Tibial nerve (tissue), 3 donors: ENCODE data around the gene AASDH.

Source experiments
- POLR2A ChIP-seq, 2 donors: fragments of 450-650 bp; IDR thresholded peaks; one replicate each; pipeline ENCODE4 v1.6.1; 2017; ENCODE audit warnings: antibody characterized with exemption in 2 of 2, mild to moderate bottlenecking in 2 of 2, moderate library complexity in 2 of 2
- TF ChIP-seq, protein P1 (sequence below), 5 experiments: fragments of 200-600 bp in 3 of 5; fragments of 450-650 bp in 2 of 5; sonication (generic) in 3 of 5; IDR thresholded peaks; one replicate each; pipeline ENCODE4 v1.5.1; 2016 to 2019; ENCODE audit warnings: antibody characterized with exemption in 5 of 5, mild to moderate bottlenecking in 3 of 5, moderate library complexity in 2 of 5

DNA sequence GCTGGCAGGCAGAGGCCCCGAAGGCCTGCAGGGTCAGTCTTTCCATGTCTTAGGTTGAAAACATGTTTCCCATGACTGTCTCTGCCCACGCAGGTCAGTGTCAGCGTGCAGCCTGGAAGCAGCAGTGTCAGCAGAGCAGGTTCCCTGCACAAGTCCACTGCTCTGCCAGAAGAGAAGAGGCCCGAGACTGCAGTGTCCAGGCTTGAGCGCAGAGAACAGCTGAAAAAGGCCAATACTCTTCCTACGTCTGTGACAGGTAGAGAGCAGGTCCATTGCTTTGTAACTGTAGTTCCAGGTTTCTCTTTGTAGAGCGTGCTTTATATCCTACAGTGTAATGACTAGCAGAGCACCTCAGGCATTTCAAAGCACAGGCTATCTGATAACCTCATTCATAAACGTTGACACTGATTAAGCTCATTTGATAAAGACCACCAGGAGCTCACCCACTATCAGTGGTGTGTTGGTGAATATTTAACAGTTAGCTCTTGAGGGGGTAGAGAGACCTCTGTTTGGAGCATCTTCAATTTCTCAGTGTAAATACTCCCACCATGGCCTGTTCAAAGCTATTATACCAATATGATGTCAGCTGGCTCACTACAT is 63.2 kb downstream of the AASDH start:
- TF ChIP-seq, protein P1, sequence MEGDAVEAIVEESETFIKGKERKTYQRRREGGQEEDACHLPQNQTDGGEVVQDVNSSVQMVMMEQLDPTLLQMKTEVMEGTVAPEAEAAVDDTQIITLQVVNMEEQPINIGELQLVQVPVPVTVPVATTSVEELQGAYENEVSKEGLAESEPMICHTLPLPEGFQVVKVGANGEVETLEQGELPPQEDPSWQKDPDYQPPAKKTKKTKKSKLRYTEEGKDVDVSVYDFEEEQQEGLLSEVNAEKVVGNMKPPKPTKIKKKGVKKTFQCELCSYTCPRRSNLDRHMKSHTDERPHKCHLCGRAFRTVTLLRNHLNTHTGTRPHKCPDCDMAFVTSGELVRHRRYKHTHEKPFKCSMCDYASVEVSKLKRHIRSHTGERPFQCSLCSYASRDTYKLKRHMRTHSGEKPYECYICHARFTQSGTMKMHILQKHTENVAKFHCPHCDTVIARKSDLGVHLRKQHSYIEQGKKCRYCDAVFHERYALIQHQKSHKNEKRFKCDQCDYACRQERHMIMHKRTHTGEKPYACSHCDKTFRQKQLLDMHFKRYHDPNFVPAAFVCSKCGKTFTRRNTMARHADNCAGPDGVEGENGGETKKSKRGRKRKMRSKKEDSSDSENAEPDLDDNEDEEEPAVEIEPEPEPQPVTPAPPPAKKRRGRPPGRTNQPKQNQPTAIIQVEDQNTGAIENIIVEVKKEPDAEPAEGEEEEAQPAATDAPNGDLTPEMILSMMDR (IDR thresholded peaks at IDR 0.05): no peak
- TF ChIP-seq POLR2A (IDR thresholded peaks at IDR 0.05): no peak
